Breast epithelium (tissue), 3 donors: ENCODE results near the gene DDX31.

Source experiments
- POLR2A ChIP-seq: fragments of 450-650 bp; IDR thresholded peaks from one replicate; pipeline ENCODE4 v1.6.1; 2016; ENCODE audit warnings: antibody characterized with exemption, mild to moderate bottlenecking, moderate library complexity
- POLR2AphosphoS5 ChIP-seq, 3 donors: sonication (generic); formaldehyde crosslinking; IDR thresholded peaks; one replicate each; pipeline ENCODE4 v1.6.1; 2017; ENCODE audit warnings: antibody characterized with exemption in 3 of 3
- TF ChIP-seq, protein P1 (sequence below), 3 donors: fragments of 450-650 bp; IDR thresholded peaks; one replicate each; pipeline ENCODE4 v1.5.1; 2016 to 2017; ENCODE audit warnings: antibody characterized with exemption in 3 of 3, mild to moderate bottlenecking in 3 of 3, moderate library complexity in 3 of 3

DNA sequence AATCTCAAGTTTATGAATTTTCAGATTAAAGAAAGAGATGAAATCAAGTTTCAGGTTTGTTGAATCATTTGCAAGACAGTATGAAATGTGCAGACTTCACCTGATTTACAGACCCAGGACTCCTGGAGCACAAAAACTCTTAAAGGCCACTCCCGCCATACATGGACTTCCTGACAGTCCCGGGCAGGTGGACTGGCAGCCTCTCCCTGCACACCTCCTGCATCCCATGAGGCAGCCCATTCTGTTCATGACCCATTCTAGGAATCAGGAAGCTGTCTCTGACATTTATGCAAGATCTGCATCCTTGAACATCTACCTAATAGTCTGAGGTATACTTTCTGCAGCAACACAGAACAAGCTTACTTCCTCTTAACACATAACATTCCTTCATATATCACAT is 5.9 kb downstream of the DDX31 start:
- TF ChIP-seq POLR2AphosphoS5 (IDR thresholded peaks at IDR 0.05), result no peak
- no peak for TF ChIP-seq POLR2A
- TF ChIP-seq, protein P1, sequence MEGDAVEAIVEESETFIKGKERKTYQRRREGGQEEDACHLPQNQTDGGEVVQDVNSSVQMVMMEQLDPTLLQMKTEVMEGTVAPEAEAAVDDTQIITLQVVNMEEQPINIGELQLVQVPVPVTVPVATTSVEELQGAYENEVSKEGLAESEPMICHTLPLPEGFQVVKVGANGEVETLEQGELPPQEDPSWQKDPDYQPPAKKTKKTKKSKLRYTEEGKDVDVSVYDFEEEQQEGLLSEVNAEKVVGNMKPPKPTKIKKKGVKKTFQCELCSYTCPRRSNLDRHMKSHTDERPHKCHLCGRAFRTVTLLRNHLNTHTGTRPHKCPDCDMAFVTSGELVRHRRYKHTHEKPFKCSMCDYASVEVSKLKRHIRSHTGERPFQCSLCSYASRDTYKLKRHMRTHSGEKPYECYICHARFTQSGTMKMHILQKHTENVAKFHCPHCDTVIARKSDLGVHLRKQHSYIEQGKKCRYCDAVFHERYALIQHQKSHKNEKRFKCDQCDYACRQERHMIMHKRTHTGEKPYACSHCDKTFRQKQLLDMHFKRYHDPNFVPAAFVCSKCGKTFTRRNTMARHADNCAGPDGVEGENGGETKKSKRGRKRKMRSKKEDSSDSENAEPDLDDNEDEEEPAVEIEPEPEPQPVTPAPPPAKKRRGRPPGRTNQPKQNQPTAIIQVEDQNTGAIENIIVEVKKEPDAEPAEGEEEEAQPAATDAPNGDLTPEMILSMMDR (IDR thresholded peaks at IDR 0.05), result no peak
